HG03064 (cell line): Measurements from ENCODE around the gene ASTN1.

Experiments used
- ATAC-seq: cut with Tn5 transposase; IDR thresholded peaks from one replicate; pipeline ENCODE4 v1.9.1; 2021; ENCODE audit warnings: low read depth; ENCODE audit not compliant: unreplicated experiment

The ASTN1 gene

DNA sequence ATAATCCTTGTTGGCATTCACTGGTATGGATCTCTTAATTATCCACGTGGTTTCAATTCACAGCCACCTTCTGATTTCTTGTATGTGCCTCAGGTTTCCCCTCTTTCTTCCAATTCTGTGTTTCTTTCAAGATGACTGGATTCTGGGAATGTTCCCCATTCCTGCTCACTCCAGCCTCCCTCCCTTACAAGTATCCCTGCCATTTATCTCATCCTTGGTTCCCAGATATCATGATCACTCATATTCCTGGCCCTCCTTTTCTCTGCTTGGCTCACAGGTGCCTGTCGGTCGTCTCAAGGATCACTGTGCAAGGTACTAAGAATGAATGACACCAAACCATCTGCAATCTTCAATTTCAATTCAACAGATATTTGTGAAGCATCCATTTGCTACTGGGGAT is 279.2 kb downstream of the ASTN1 start:
- ATAC-seq = no peak

GRCh38 chr1:176884911-176885310 is 279.6 kb downstream of the ASTN1 start:
- no peak for ATAC-seq

GRCh38 chr1:176884286-176884685 is 280.2 kb downstream of the ASTN1 start:
- no peak for ATAC-seq

- no peak for ATAC-seq
Measured at GRCh38 chr1:176880955-176881595, 283.4 kb downstream of the ASTN1 start.

DNA sequence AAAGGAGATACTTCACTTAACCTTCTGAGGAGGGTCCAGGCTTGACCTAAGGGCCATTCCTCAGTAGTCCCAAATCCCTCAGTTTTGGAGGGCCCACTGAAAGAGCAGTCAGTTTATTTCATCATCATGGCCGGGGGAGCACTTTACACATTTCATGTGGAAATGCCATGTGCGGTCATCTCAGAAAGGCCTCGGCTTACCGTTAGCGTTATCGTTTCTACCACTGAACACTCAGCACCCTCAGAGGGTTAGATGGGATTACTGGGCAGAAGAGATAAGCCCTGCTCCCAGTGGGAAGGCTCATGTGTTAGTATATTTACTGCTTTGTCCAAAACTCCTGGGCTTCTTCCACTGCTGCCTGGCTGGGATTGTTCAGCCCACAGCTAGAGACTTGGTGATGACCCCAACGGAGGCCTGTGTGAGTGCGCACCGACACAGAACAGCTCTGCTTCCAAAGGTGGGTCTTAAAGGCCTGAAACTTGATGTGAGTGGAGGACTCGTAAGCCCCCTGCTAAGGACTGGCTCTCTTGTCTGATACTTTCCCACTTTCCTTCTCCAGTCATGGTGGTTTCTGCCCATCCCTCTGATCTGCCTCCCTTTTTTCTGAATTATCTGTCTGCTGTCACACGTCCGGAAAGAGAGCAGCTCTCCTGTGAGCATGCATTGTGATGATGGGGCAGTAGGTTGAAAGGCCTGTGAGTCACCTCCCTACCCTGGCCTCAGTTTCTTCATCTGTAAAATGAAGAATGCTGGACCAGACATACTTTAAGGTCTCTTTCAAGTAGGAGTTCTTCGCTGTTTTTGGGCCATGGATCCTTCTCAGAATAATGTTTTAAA is 284.5 kb downstream of the ASTN1 start:
- no peak for ATAC-seq

- no peak for ATAC-seq
Measured at GRCh38 chr1:176878750-176879536, 285.6 kb downstream of the ASTN1 start.

GRCh38 chr1:176877557-176877956 is 287.0 kb downstream of the ASTN1 start:
- no peak for ATAC-seq

DNA sequence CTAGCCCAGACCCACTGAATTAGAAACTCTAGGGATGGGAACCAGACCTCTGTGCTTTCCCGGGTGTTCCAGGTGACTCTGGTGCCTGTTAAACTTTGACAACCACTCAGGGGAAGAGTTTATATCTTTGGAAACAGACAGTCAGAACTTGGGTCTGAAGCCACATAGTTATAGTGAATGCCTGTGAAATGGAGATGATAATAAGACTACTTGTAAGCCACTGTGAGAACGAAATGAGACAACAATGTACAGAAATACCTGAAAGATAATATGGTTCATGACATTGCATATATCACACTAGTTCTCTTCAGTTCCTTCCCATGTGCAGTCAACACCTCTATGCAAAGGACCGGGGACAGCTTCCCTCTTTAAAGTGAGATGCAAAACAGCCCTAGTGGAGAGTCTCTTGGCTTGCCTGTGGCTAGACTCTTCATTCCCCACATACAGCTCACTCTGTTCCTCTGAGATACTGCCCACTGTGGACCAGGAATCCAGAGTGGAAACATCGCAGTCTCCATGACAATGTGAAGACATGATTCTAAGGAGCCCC is 287.5 kb downstream of the ASTN1 start:
- ATAC-seq = no peak

GRCh38 chr1:176869577-176869976 is 294.9 kb downstream of the ASTN1 start:
- no peak for ATAC-seq

GRCh38 chr1:176866011-176866714 is 298.3 kb downstream of the ASTN1 start:
- no peak for ATAC-seq

DNA sequence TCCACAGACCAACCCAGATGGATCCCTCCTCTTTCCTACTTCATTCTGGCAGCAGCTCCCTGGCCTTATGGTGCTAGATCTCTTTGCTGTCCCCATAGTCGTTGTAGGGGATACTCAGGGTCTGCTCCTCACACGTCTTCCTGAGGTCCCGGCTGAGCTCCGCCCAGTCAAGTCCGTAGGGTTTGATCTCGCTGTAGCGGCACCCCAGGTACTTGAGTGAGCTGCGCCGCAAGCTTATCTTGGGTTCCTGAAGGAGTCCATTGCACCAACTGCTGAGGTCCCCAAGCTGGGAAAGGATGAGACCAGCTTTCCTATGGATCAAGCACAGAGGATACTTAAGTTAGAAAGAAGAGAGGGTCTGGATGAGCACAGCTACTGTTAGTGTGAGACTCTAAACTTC is 300.3 kb downstream of the ASTN1 start:
- ATAC-seq = no peak

GRCh38 chr1:176863613-176864012 is 300.9 kb downstream of the ASTN1 start:
- no peak for ATAC-seq

DNA sequence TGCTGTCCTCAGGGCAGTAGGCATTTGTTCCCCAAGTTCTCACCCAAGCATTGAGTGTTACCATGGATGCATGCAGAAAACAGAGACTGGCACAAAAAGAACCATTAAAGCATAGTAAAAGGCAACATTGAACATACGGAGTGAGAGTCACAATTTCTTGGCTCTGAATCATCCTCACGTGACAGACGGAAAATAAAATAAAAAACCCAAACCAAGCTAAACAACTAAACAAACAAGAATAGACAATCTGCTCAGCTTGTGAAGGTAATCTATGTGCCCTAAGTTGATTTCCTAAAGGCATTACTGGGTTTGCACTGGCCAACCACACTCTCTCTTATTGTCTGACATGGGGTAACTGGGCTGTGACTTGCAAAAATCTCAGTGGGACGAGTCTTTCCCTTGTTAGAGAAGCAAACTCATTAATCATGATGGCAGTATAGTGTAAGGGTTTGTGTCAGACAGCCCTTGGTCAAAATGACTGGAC is 306.0 kb downstream of the ASTN1 start:
- ATAC-seq = no peak

GRCh38 chr1:176857632-176858031 is 306.9 kb downstream of the ASTN1 start:
- ATAC-seq = no peak

DNA sequence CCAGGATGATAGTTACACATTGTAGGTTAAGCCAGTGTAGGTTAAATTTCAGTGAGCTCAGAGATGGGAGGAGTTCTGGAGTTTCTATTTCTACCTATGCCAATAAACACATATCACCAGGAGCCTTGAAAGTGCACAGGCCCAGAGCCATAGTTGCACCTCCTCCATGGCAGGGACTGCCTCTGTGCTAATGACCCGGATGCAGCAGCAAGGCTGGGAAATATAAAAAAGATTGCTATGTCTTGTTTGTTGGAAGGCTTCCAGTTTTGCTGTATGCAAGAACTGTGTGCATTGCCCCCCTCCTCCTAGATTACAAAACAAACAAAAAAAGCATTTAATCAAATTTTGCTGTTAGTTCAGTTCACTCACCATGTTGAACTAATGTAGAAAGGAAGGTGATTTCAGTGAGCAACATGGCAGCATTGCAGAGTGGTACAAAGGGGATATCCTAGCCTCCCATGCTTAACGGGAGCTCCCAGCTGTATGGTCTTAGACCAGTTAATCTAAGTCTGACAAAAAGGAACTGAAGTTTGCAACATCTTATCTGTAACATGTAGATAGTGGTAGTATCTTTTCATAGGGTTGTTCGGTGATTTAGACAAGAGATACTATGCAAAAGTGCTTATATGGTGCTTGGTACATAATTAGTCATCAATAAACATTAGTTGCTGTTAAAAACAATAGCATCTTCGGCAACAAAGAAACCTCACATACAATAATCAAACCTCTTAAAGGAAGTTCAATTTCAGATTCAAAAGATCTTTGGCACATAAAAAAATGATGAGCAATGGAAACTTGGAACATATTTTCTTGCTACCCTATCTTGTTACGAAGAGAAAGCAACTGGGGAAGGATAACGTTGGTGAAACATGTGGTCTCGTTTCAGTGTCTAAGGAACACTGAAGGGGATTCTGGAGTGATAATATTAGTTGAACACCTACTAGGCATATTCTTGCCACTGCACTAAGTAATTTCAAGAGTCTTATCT is 309.5 kb downstream of the ASTN1 start:
- ATAC-seq = no peak

- no peak for ATAC-seq
Measured at GRCh38 chr1:176854121-176854520, 310.4 kb downstream of the ASTN1 start.

DNA sequence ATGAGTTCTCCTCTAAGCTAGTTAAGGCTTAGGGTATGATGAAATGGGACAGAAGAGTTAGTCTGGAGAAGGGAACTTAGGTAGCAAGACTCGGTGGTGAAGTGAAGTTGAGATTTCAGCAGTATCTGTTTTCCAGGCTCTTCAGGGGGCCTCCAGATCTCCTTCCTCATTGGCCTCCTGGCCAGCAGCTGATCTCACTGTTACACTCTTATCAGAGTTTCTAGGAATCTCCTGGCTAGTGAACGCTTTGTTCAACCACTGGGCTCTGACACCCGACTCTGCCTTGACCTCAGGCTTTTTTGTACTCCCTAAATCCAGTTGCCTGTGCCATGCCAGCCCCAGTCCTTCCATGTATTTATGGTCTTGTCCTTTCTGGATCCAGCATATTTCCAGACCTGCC is 311.0 kb downstream of the ASTN1 start:
- ATAC-seq = no peak

DNA sequence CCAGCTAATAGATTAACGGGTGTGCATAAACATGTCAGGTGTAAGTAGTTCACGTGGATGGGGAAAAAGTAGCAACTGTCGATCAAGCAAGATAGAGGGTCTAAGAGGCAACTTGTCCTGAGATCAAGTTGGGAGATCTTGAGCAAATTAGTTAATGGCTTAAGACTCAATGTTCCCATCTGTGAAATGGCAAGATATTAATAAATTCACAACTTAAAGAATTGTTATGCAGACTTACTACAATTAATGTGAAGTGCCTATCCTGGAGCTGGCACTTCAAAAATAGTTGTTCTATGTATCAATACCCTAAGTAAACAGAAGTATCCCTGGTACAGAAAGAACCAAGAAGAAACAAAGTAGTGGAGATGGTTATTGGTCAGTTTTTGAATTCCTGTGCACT is 312.4 kb downstream of the ASTN1 start:
- ATAC-seq = no peak

GRCh38 chr1:176850871-176851270 is 313.6 kb downstream of the ASTN1 start:
- no peak for ATAC-seq
